GM19043 (cell line): Measurements from ENCODE around the gene BGLAP.
A peak's percentile ranks its signal among the peaks of the same experiment; 100 is the strongest.

ENCODE experiments used
- ATAC-seq: cut with Tn5 transposase; IDR thresholded peaks from one replicate; pipeline ENCODE4 v1.9.1; 2021; ENCODE audit warnings: low read depth; ENCODE audit not compliant: unreplicated experiment

Gene BGLAP

GRCh38 chr1:156251527-156251926, 9.5 kb downstream of the BGLAP start:
- ATAC-seq, result no peak

DNA sequence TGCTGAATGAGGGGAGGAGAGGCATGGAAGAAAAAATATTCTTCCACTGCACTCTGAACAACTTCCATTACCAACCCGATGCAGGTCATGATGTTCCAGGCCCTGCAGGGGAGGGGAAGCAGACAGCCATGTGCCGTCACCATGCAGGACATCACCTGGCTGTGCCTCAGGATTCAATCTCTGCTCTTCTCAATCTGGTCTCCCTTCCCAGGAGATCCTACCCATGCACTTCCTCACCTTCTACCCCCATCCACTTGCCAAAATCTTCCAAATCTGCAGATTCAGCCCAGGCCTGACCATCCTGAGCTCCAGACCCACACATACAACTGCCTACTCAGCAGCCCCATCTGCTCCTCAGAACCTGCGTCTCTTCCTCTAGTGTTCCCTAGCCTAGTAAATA, 11.7 kb downstream of the BGLAP start:
- no peak for ATAC-seq

DNA sequence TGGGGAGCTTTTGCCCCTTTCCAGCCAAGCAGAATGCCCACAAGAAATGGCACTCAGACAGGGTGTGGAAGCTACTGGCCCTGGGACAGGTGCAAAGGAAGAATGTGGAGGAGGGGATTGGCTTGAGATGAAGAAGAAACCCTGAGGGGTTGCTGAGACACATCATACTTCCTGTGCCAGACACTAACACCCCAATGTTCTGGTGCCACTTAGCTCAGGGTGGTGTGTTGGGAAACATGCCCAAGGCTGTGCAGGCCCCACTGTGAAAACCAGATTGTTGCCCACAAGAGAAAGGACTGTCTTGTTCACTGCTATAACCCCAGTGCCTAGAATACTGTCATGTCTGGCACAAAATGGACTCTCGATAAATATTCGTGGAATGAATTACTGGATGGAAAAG, 15.7 kb downstream of the BGLAP start:
- no peak for ATAC-seq

- no peak for ATAC-seq
Observed at GRCh38 chr1:156258859-156259258, 16.9 kb downstream of the BGLAP start.

- ATAC-seq, result no peak
Observed at GRCh38 chr1:156259805-156260204, 17.8 kb downstream of the BGLAP start.

DNA sequence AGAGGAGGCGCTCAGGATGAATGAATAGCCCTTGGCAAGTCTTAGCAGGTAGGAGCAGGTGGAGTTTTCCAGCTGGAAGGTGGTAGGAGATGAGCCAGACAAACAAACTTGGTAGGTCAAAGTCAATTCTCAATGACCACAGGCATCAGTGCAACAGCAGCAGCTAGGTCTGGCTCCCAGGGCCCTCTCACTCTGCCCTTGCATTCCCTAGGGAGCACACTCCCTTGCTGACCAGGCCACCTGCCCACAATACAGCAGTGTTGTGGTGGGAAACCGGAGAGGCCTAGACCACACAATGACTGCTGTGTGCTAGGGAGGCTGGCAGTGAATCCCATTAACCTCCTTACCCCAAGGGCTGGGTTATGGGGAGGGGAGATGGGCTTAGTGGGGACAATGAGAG, 18.9 kb downstream of the BGLAP start:
- no peak for ATAC-seq

GRCh38 chr1:156262461-156263287, 20.7 kb downstream of the BGLAP start:
- no peak for ATAC-seq

DNA sequence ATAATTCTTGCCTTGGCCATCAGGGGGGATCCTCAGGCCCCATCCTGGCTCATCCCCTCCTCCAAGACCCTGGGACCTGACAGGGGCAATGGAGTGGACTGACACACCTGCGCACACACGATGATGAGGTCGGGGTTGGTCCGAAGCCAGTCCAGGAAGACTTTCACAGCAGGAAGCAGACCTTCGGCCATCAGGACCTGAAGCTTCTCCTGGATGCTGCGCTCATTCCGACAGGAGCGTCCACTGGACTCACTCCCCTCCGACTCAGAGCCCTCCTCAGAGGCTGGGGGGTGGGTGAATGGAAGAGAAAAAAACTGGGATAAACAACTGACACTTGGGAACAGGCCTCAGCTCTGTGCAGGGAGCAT, 21.3 kb downstream of the BGLAP start:
- ATAC-seq, result no peak

DNA sequence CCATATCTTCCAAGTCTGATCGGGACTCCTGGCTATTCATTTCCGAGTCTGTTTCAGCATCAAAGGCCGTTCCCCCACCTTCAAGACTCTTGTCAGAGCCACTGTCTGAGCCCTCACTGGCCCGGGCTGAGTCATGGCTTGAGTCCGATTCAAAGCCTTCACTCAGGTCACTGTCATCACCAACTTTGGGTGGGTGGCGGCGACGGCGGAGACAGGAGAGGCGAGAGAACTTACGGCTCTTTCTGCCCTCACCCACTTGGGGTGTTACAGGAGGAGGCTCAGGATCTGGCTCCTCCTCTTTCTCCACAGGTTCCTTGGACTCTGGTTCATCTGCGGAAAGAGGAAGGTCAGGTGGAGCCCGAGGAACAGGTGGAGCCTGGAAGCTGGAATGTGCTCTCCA, 24.1 kb downstream of the BGLAP start:
- no peak for ATAC-seq

GRCh38 chr1:156268336-156268735, 26.4 kb downstream of the BGLAP start:
- ATAC-seq, result no peak

GRCh38 chr1:156270314-156270713, 28.3 kb downstream of the BGLAP start:
- no peak for ATAC-seq

DNA sequence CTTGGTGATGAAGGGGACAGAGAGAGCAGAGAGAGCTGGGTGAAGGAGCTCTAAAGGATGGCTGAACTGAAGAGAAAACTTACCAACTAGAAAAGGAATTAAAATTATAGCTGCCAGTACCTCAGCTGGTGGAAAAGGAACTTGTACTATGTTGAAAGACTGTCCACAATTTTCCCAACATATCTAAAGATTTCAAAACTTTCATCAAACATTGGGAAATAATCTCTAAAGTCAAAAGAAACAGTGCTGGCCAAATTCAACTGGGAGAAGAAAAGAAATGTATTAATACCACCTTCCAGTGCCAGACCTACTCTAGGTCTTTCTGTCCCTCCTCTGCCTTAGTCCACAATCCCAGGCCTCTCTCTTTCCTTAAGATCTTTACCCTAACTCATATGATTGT, 34.5 kb downstream of the BGLAP start:
- no peak for ATAC-seq

DNA sequence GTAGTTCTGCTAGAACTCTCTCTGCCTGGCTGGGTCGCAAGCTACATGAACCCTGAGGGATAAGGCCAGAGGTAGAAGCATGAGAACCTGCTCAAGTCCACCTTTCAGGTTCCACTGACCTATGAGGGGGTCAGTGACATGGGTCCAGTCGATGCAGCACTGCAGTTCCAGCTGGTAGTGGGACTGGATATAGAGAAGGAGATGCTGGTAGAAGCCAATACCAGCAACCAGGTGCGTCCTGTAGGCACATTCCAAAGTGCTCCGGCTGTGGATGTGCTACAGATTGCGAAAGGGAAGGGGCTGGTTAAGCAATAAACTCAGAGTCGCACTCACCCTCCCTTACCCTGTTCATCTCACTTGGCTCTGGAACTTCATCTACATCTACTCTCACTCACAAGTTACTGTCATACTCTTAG, 35.0 kb downstream of the BGLAP start:
- no peak for ATAC-seq

- ATAC-seq, result no peak
Observed at GRCh38 chr1:156279837-156280236, 37.9 kb downstream of the BGLAP start.

DNA sequence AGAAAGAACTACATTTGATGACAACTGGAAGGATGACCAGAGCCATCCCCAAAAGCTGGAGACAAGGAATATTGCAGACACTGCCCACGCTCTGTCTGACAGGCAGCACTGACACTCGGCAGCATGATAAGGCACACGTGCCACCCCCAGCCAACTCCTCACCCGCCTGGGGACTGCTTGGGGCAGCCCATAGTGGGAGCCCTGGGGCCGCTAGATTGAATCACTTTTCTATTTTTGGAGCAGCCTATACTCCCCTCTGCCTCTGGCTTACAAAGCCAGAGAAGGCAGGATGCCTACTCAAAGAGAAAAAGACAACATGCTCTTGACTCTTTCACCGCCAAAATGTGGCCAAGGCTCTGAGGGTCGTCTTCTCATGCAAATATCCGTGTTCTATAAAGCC, 39.3 kb downstream of the BGLAP start:
- no peak for ATAC-seq

DNA sequence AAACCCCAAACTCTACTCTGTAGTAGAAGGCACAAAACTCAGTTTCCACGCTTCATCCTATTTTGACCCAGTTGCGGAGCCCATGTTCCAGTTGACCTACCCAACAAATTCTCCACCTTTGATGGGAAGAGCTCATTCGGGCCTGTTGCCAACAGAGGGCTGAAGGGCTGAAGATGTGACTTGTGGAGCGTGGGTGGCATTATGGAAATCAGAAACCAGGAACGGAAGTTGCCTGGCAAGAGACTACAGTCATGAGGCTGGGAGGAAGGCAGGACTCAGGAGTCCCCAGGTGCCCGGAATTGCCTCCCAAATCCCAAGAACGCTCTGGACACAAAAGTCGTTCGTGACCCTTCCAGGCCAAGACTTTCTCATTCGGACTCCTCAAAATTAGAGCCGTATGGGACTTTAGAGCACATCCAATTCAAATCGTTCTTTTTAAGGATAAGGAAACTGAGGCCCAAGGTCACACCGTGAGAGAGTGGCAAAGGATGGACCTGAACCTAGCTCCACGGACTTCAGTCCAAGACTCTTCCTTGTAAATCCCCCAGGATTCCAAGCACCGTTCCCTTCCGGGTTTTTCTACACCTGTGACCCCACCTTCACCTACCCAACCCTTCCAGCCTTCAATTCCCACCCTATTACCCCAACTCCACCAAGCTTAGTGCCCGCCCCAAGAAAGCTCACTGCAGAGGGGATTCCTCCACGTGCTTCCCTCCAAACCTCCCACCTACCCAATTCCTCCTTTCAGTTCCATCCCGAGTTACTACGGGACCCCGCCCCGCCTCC, 39.9 kb downstream of the BGLAP start:
- no peak for ATAC-seq

DNA sequence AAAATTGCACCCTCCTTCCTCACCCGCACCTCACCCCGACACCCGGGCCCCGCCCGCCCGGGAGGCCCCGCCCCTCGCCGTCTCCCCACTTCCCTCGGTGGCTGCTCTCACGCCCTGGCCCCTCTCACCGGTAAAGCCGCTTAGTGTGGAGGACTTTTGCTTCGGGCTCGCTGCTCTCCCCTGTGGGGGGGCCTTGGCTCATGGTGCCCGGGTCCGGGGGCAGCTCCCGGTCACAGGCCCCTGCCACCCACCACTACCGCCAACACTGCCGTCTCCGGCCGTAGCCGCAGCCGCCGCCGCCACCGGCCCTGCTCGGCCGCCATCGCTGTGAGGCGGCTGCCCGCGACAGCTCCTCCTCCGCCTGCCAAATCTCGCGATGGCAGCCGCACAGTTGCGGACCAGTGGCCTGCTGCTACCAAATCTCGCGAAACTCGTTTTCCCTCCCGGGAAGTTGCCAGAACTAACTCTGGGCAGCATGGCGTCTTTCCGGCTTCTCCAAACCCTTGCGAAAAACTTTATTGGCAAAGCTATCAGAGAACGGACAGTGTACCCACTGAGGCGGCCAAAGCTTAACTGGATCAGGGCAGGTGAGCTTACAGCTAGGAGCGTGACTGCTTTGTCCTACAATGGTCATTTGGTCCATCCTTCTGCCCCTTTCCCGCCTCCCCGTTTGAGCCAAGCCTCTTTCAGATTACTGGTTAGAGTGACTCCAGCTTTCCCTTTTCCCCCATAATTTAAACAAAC, 40.7 kb downstream of the BGLAP start, which contains the start of gene SMG5:
Gene SMG5 (minus strand): TSS at position 347 of the 744 bp plus-strand sequence. CDS start 145 bp downstream, at position 202.
- peak; percentile 81 for ATAC-seq

- no peak for ATAC-seq
Observed at GRCh38 chr1:156283521-156283920, 41.5 kb downstream of the BGLAP start.

GRCh38 chr1:156284112-156284511, 42.1 kb downstream of the BGLAP start, which contains the start of gene TMEM79:
Gene TMEM79, plus strand, starts transcription at chr1:156284325. Its CDS starts 902 bp downstream, at chr1:156285227.
- no peak for ATAC-seq

GRCh38 chr1:156284757-156285156, 42.8 kb downstream of the BGLAP start:
- no peak for ATAC-seq

DNA sequence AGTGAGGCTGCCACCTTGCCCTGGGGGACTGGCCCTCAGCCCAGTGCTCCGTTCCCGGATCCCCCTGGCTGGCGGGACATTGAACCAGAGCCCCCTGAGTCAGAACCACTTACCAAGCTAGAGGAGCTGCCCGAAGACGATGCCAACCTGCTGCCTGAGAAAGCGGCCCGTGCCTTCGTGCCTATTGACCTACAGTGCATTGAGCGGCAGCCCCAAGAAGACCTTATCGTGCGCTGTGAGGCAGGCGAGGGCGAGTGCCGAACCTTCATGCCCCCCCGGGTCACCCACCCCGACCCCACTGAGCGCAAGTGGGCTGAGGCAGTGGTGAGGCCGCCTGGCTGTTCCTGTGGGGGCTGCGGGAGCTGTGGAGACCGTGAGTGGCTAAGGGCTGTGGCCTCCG, 43.5 kb downstream of the BGLAP start:
- no peak for ATAC-seq
